Endothelial cell of umbilical vein (primary cell): ENCODE results near the gene SORCS2. TPM values are rescaled to one million over a fixed set of nuclear protein-coding genes. Genes with fewer than 3 reads are reported as not detected.

ENCODE experiments used
- BruUV-seq: library from RNA; stranded (reverse); fragments of 400-500 nt; replicated peaks from 2 replicates; lab custom pipeline; 2021; lab: Mats Ljungman, UMichigan
- CTCF ChIA-PET: fragments of 300-600, 350-600 bp; sonication (Branson Sonifier 250); formaldehyde crosslinking; loops from one replicate; lab custom pipeline; 2021; ENCODE audit warnings: antibody characterized with exemption, inconsistent platforms; lab: Charles Lee
- POLR2A ChIA-PET: fragments of 300-600, 350-600 bp; sonication (Branson Sonifier 250); formaldehyde crosslinking; loops from one replicate; lab custom pipeline; 2021; ENCODE audit warnings: antibody characterized with exemption, inconsistent platforms; lab: Charles Lee
- DNase-seq: peaks from one replicate; pipeline ENCODE4 v3.0.0-alpha.2; 2011; ENCODE audit warnings: low read depth, low spot score
- FAIRE-seq: peaks from 2 replicates; lab custom pipeline; 2011; peaks lifted over from hg19 to GRCh38; lab: Jason Lieb, UNC
- H2AFZ ChIP-seq: 2 replicates; pipeline ENCODE4 v1.6.0; 2012; ENCODE audit warnings: low read depth, low read length, control low read depth, inconsistent platforms
- H3K27ac ChIP-seq: 2 replicates; pipeline ENCODE4 v1.5.1; 2011; ENCODE audit warnings: low read depth, mild to moderate bottlenecking, control low read depth, low read length, moderate library complexity; ENCODE audit not compliant: insufficient read depth
- H3K27me3 ChIP-seq, 2 experiments: 2 replicates each; pipeline versions ENCODE4 v1.6.0 to v1.6.1; 2011; ENCODE audit warnings: low read length in 2 of 2, mixed read lengths in 1 of 2; ENCODE audit not compliant: control insufficient read depth in 2 of 2, insufficient read depth in 2 of 2
- H3K36me3 ChIP-seq, 2 experiments: 2 replicates in 1 of 2; 3 replicates in 1 of 2; pipeline ENCODE4 v1.5.1; 2011; ENCODE audit warnings: low read length in 2 of 2, mild to moderate bottlenecking in 1 of 2, moderate library complexity in 1 of 2; ENCODE audit not compliant: control insufficient read depth in 2 of 2, insufficient read depth in 2 of 2; ENCODE audit errors: extremely low read depth in 1 of 2
- H3K4me1 ChIP-seq: 3 replicates; pipeline ENCODE4 v1.5.1; 2011; ENCODE audit warnings: mild to moderate bottlenecking, low read length; ENCODE audit not compliant: control insufficient read depth, insufficient read depth; ENCODE audit errors: extremely low read depth
- H3K4me2 ChIP-seq: 2 replicates; pipeline ENCODE4 v1.6.1; 2011; ENCODE audit warnings: low read length, control low read depth, mixed read lengths; ENCODE audit not compliant: insufficient read depth
- H3K4me3 ChIP-seq, 3 experiments: fragments of 200-600 bp in 1 of 3; sonication (generic), shearing (Covaris generic) in 1 of 3; replicated peaks in 1 of 3; 2 replicates each; pipeline ENCODE4 v1.5.1; 2011 to 2016; ENCODE audit warnings: control low read depth in 3 of 3, low read length in 3 of 3, mild to moderate bottlenecking in 2 of 3, inconsistent platforms in 1 of 3, low read depth in 1 of 3, moderate library complexity in 1 of 3; ENCODE audit not compliant: insufficient read depth in 1 of 3
- H3K79me2 ChIP-seq: 2 replicates; pipeline ENCODE4 v1.6.0; 2012; ENCODE audit warnings: low read length, inconsistent platforms; ENCODE audit not compliant: control insufficient read depth, insufficient read depth
- H3K9ac ChIP-seq: replicated peaks from 2 replicates; pipeline ENCODE3; 2011; ENCODE audit warnings: low read length, control low read depth; ENCODE audit not compliant: insufficient read depth; ENCODE audit errors: extremely low read depth
- H3K9me1 ChIP-seq: replicated peaks from 3 replicates; pipeline ENCODE4 v1.6.0; 2011; ENCODE audit warnings: mild to moderate bottlenecking, low read length; ENCODE audit not compliant: control insufficient read depth, insufficient read depth; ENCODE audit errors: extremely low read depth
- H3K9me3 ChIP-seq: replicated peaks from 2 replicates; pipeline ENCODE4 v1.5.1; 2012; ENCODE audit warnings: low read length, inconsistent platforms; ENCODE audit not compliant: control insufficient read depth, insufficient read depth
- H4K20me1 ChIP-seq: replicated peaks from 2 replicates; pipeline ENCODE3; 2011; ENCODE audit warnings: mild to moderate bottlenecking, low read length; ENCODE audit not compliant: control insufficient read depth, insufficient read depth; ENCODE audit errors: extremely low read depth
- EZH2 ChIP-seq: IDR thresholded peaks from 2 replicates; pipeline ENCODE4 v1.6.1; 2012; ENCODE audit warnings: borderline replicate concordance, low read depth, mild to moderate bottlenecking, moderate library complexity, low read length, inconsistent platforms; ENCODE audit not compliant: severe bottlenecking
- FOS ChIP-seq: IDR thresholded peaks from 2 replicates; pipeline ENCODE4 v1.6.1; 2011; ENCODE audit warnings: mild to moderate bottlenecking, low read length, moderate library complexity, borderline replicate concordance; ENCODE audit not compliant: insufficient read depth
- GATA2 ChIP-seq: IDR thresholded peaks from 2 replicates; pipeline ENCODE4 v1.7.0; 2011; ENCODE audit warnings: low read depth, mild to moderate bottlenecking, moderate library complexity, mixed read lengths, low read length; ENCODE audit not compliant: insufficient read length, insufficient read depth
- JUN ChIP-seq: IDR thresholded peaks from 2 replicates; pipeline ENCODE4 v1.6.1; 2011; ENCODE audit warnings: borderline replicate concordance, low read depth; ENCODE audit not compliant: insufficient read length, insufficient read depth
- MYC ChIP-seq: IDR thresholded peaks from one replicate; pipeline ENCODE4 v1.6.1; 2011; ENCODE audit warnings: mild to moderate bottlenecking, low read depth, low read length
- POLR2A ChIP-seq: IDR thresholded peaks from 2 replicates; pipeline ENCODE4 v1.6.1; 2012; ENCODE audit warnings: low read depth, mild to moderate bottlenecking, control low read depth, low read length
- POLR2AphosphoS5 ChIP-seq: IDR thresholded peaks from 2 replicates; pipeline ENCODE4 v1.6.1; 2012; ENCODE audit warnings: low read depth, mild to moderate bottlenecking, control low read depth, low read length, moderate library complexity; ENCODE audit not compliant: insufficient read depth
- dilution Hi-C: fragments of 300-500 bp; cut with MboI; formaldehyde crosslinking; loops from one replicate; pipeline ENCODE4 v1.15.0; 2019; ENCODE audit warnings: low sequenced_read_pairs; ENCODE audit not compliant: extremely low pct_ligation_motif_present
- intact Hi-C: fragments of 100-400 bp; cut with micrococcal nuclease; formaldehyde crosslinking; loops from one replicate; pipeline ENCODE4 v1.10.0; 2022
- polyA plus RNA-seq, 4 experiments: library from polyadenylated mRNA; depleted of rRNA in 3 of 4; stranded (reverse) in 3 of 4; unstranded in 1 of 4; fragments of >200 nt; gene quantifications; 2 replicates each; pipeline versions ENCODE4 v1.2.1 to v1.2.3, GENCODE V29; 2011 to 2012; ENCODE audit warnings: missing spikeins in 1 of 4
- total RNA-seq: library from RNA; stranded (reverse); gene quantifications from 2 replicates; pipeline ENCODE4 v1.2.3, GENCODE V29; 2021
- TF ChIP-seq, protein P1 (sequence below), 2 donors: IDR thresholded peaks; 1 replicate in 1 of 2; 2 replicates in 1 of 2; pipeline ENCODE4 v1.5.1; 2011; ENCODE audit warnings: low read length in 2 of 2, mild to moderate bottlenecking in 2 of 2, moderate library complexity in 2 of 2, control low read depth in 1 of 2, inconsistent platforms in 1 of 2, low read depth in 1 of 2; ENCODE audit not compliant: insufficient read depth in 1 of 2; ENCODE audit errors: extremely low read depth in 1 of 2
- TF ChIP-seq, protein P2 (sequence below): IDR thresholded peaks from 2 replicates; pipeline ENCODE4 v1.6.1; 2011; ENCODE audit not compliant: insufficient read depth, insufficient read length

SORCS2 gene
- total and polyA plus RNA-seq, 2 donors (not counting 3 experiments of a cell fraction or from before 2014, with no cell fraction given): not detected

DNA sequence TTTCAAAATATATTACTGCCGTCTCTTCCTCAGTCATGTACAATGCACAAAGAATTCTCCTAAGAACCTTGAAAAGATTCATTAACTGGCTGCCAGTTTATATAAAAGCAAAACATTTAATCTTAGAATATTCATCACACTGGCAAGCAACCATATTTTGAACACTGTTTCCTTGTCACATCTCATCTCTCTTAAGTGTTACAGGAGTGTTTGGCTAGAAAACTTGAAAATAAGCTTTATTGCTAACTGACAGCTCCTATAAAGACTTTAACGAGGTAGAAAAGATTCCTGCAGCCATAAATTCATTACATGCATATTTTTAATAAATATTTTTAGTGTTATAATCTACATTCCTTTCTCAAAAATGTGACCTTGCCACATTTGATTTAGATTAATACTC lies 597.7 kb downstream of the SORCS2 start:
- no peak overlapping the region for H2AFZ ChIP-seq
- no peak overlapping the region for H3K9ac ChIP-seq
- H3K4me2 ChIP-seq: no peak overlapping the region
- H3K4me3 ChIP-seq: no peak overlapping the region
- H3K4me1 ChIP-seq: peaks cover 33% of the 10 kb centered on the region
- FAIRE-seq: no peak
- H3K27me3 ChIP-seq: no peaks in the 10 kb centered on the region
- dilution Hi-C loops: no loop called here
- H3K79me2 ChIP-seq: peaks cover 60% of the 10 kb centered on the region
- intact Hi-C loops: no loop called here
- no peak for DNase-seq
- H3K9me3 ChIP-seq: no peaks in the 10 kb centered on the region
- H3K27ac ChIP-seq: no peak overlapping the region
- H4K20me1 ChIP-seq: no peaks in the 10 kb centered on the region
- no TSS peak for BruUV-seq
- CTCF ChIA-PET: interaction anchor here (1.1 to 1.9 kb wide), 2 partner anchors 13 to 14 kb away, joined by 4 to 7 read pairs; no protein-coding TSS in a partner anchor
- POLR2A ChIA-PET: no interaction called here
- TF ChIP-seq MYC (no peak), POLR2AphosphoS5 (no peak), POLR2A (no peak), FOS (no peak), JUN (no peak), GATA2 (no peak), EZH2 (no peak)
- TF ChIP-seq, protein P1, sequence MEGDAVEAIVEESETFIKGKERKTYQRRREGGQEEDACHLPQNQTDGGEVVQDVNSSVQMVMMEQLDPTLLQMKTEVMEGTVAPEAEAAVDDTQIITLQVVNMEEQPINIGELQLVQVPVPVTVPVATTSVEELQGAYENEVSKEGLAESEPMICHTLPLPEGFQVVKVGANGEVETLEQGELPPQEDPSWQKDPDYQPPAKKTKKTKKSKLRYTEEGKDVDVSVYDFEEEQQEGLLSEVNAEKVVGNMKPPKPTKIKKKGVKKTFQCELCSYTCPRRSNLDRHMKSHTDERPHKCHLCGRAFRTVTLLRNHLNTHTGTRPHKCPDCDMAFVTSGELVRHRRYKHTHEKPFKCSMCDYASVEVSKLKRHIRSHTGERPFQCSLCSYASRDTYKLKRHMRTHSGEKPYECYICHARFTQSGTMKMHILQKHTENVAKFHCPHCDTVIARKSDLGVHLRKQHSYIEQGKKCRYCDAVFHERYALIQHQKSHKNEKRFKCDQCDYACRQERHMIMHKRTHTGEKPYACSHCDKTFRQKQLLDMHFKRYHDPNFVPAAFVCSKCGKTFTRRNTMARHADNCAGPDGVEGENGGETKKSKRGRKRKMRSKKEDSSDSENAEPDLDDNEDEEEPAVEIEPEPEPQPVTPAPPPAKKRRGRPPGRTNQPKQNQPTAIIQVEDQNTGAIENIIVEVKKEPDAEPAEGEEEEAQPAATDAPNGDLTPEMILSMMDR (IDR thresholded peaks at IDR 0.05; ENCODE audit: extremely low read depth in 1 of 2, insufficient read depth in 1 of 2, low read depth in 1 of 2, low read length in 2 of 2): no peak
- TF ChIP-seq, protein P2, sequence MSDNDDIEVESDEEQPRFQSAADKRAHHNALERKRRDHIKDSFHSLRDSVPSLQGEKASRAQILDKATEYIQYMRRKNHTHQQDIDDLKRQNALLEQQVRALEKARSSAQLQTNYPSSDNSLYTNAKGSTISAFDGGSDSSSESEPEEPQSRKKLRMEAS: no peak
- no peaks in the 10 kb centered on the region for H3K9me1 ChIP-seq
- H3K36me3 ChIP-seq: peaks cover 23 to 35% of the 10 kb centered on the region in 2 experiments
